ENCODE results near the gene LMBRD2. TPM values are rescaled to one million over a fixed set of nuclear protein-coding genes. Genes with fewer than 3 reads are reported as not detected.

LMBRD2 gene
- total RNA-seq, 3 donors from 2014 or later, result 11.0 to 19.3 (median 13.1) TPM

DNA sequence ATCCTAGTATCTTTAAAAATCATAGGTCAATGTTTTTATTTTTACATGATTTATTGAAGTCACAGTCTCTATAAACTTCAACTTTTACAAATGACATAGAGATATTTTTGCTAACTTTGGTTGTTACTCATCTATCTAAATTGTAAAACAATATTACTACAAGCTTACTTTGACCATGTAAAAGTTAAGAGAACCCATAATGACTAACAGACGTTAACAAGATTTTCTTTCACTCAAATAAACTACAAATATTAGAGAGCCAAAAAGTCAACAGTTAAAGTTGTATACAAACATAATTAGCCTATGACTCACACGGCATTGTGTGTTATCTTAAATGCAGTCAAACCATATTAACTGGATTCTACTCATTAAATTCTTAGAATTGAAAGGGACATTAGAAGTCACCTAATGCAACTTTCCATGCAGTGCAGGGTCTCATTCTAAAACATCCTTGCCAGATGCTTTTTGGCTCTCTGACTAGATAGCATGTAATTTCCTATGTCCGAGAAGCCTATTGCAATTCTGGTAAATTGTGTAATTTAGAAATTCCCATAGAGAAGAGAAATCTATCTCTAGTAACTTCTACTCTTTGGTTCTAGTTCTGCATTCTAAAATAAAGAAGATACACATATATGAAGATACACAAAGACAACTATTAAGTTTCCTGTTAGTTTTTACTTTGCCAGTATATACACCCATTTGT is 42.8 kb downstream of the LMBRD2 start:
- DNase-seq (ENCODE audit: low spot score in 2 of 2), result no peak
- Histone ChIP-seq H3K4me3 (no peak overlapping the region), H3K27ac (no peak overlapping the region), H3K36me3 (peaks cover 9% of the 10 kb centered on the region), H3K4me1 (no peaks in the 10 kb centered on the region), H3K9me3 (no peaks in the 10 kb centered on the region), H3K27me3 (no peaks in the 10 kb centered on the region)
- no peak for TF ChIP-seq POLR2A (IDR thresholded peaks at IDR 0.05)
- intact Hi-C loops (cut with DNase I; ENCODE audit: low total_unique reads), result no loop called here

DNA sequence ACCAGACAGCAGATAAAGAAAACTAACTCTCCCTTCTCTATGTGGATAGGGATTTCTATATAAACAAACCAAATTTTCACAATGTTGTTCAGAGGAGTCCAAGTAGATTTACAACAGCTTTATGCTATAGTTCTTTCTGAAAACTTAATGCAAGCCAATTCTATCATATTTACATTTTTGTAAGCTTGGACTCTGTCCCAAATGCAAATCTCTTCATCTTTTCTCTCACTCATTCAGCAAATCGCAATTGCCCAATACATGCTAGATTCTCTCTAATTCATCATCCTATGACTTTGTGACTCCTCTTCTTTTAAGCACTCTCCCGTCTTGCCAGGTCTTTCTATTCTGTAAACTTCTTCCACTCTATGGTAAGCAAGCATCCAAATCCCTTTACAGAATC is 45.9 kb downstream of the LMBRD2 start:
- Histone ChIP-seq H3K4me3 (no peak overlapping the region), H3K36me3 (peaks cover 13% of the 10 kb centered on the region), H3K27ac (no peak overlapping the region), H3K9me3 (no peaks in the 10 kb centered on the region), H3K27me3 (no peaks in the 10 kb centered on the region), H3K4me1 (no peaks in the 10 kb centered on the region)
- no peak for TF ChIP-seq POLR2AphosphoS5 (IDR thresholded peaks at IDR 0.05)
- TF ChIP-seq, protein P1, sequence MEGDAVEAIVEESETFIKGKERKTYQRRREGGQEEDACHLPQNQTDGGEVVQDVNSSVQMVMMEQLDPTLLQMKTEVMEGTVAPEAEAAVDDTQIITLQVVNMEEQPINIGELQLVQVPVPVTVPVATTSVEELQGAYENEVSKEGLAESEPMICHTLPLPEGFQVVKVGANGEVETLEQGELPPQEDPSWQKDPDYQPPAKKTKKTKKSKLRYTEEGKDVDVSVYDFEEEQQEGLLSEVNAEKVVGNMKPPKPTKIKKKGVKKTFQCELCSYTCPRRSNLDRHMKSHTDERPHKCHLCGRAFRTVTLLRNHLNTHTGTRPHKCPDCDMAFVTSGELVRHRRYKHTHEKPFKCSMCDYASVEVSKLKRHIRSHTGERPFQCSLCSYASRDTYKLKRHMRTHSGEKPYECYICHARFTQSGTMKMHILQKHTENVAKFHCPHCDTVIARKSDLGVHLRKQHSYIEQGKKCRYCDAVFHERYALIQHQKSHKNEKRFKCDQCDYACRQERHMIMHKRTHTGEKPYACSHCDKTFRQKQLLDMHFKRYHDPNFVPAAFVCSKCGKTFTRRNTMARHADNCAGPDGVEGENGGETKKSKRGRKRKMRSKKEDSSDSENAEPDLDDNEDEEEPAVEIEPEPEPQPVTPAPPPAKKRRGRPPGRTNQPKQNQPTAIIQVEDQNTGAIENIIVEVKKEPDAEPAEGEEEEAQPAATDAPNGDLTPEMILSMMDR (IDR thresholded peaks at IDR 0.05), result no peak
- no peak for DNase-seq (ENCODE audit: low spot score in 2 of 2)
- intact Hi-C loops (cut with DNase I; ENCODE audit: low total_unique reads), result no loop called here

DNA sequence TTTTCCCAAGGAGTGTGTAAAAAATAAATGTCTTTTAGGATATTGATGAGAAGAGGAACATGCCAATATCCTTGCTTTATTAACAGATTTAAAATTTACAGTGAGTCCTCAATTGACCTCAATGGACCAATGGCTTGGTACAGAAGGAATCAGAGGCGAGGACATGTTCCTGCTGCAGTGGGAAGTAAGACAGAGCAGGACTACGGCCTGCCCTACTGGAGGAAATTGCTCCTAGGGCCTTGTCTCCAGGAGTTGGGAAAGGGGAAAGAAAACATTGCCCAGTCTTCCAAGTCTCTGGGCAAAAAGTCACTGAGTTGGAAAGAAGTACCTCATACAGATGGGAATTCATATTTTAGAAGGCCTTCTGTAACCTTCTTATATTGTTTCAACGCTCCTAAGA is 51.9 kb downstream of the LMBRD2 start:
- intact Hi-C loops (cut with DNase I; ENCODE audit: low total_unique reads), result no loop called here
- peaks cover 4% of the 10 kb centered on the region for H3K36me3 ChIP-seq
- TF ChIP-seq POLR2A (IDR thresholded peaks at IDR 0.05) (no peak), POLR2AphosphoS5 (IDR thresholded peaks at IDR 0.05) (no peak)
- TF ChIP-seq, protein P1 (IDR thresholded peaks at IDR 0.05), result no peak

DNA sequence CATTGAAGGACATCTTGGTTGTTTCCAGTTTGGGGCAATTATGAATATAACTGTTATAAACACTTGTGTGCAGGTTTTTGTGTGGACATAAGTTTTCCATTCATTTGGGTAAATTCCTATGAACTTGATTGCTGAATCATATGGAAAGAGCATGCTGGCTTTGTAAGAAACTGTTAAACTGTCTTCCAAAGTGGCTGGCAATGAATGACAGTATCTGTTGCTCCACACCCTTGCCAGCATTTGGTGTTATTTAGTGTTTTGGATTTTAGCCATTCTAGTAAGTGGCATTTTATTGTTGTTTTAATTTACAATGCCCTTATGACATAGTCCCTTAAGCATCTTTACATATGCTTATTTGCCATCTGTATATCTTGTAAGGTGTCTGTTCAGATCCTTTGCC is 55.2 kb downstream of the LMBRD2 start:
- no peaks in the 10 kb centered on the region for H3K4me1 ChIP-seq
- no peaks in the 10 kb centered on the region for H3K9me3 ChIP-seq
- no peak for DNase-seq (ENCODE audit: low spot score in 2 of 2)
- no peaks in the 10 kb centered on the region for H3K27me3 ChIP-seq
- TF ChIP-seq POLR2AphosphoS5 (IDR thresholded peaks at IDR 0.05), result no peak
- H3K27ac ChIP-seq, result no peak overlapping the region
- no peaks in the 10 kb centered on the region for H3K36me3 ChIP-seq
- no peak overlapping the region for H3K4me3 ChIP-seq
- intact Hi-C loops (cut with DNase I; ENCODE audit: low total_unique reads), result no loop called here

More for the DNA sequence above, 51.9 kb downstream of the LMBRD2 start:
- H3K4me1 ChIP-seq, result no peaks in the 10 kb centered on the region
- H3K9me3 ChIP-seq, result no peaks in the 10 kb centered on the region
- DNase-seq (ENCODE audit: low spot score in 2 of 2), result no peak
- H3K27me3 ChIP-seq, result no peaks in the 10 kb centered on the region
- no peak overlapping the region for H3K27ac ChIP-seq
- H3K4me3 ChIP-seq, result no peak overlapping the region

DNA sequence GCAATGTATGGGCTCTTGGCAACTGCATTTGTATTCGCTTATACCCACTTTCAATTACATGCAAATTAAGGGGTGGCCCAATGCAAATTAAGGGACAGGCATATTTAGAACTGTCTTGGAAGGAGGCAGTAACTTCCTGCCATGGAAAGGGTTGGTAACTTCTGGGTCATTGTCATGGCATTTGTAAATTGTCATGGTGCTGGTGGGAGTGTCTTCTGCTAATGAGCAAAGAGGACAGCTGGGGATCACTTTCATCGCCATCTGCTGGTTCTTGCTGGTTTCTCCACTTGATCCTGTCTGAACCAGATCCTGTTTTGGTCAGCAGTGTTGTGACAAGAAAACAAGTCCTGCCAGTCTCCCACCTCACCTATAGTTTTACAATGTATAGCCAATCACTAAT is 61.7 kb downstream of the LMBRD2 start:
- Histone ChIP-seq H3K36me3 (no peaks in the 10 kb centered on the region), H3K9me3 (peaks cover 0 to 4% of the 10 kb centered on the region in 2 donors), H3K4me1 (no peaks in the 10 kb centered on the region), H3K4me3 (no peak overlapping the region), H3K27ac (no peak overlapping the region), H3K27me3 (no peaks in the 10 kb centered on the region)
- intact Hi-C loops (cut with DNase I; ENCODE audit: low total_unique reads), result no loop called here
- TF ChIP-seq POLR2AphosphoS5 (IDR thresholded peaks at IDR 0.05) (no peak), POLR2A (IDR thresholded peaks at IDR 0.05) (no peak)
- TF ChIP-seq, protein P1 (IDR thresholded peaks at IDR 0.05), result no peak
- no peak for DNase-seq (ENCODE audit: low spot score in 2 of 2)

DNA sequence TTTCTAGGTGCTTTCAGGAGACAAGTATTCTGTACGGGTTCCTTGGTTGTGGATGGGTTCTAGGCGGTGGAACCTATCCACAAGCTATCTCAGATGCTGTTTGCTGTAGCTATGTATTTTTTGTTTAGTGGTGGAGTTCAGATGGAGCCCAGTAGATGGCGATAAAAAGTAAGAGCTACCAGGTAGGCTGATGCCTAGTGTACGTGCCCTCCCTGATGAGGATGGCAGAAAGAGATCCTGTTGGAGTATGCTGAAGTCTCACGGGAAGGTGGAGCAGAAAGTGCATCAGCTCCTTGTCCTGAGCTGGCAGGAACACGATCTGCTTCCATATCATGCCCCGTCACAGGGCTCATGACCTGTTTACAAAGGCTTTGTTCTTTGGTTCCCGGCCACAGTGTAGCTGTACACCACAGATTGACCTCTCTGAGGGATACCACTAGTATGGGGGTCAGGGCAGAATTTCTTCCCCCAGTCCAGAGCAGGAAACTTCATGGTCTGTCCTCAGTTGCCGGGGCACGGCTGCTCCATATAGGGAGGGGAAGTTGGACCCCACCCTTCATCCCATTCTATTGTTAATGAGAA is 72.4 kb downstream of the LMBRD2 start:
- H3K36me3 ChIP-seq, result no peaks in the 10 kb centered on the region
- no peak overlapping the region for H3K27ac ChIP-seq
- no peak for DNase-seq (ENCODE audit: low spot score in 2 of 2)
- H3K4me3 ChIP-seq, result no peak overlapping the region
- H3K27me3 ChIP-seq, result no peaks in the 10 kb centered on the region
- no peaks in the 10 kb centered on the region for H3K9me3 ChIP-seq
- TF ChIP-seq POLR2A (IDR thresholded peaks at IDR 0.05), result no peak
- TF ChIP-seq POLR2AphosphoS5 (IDR thresholded peaks at IDR 0.05), result no peak
- TF ChIP-seq, protein P1 (IDR thresholded peaks at IDR 0.05), result peak in 1 of 3 donors; percentile 22
- intact Hi-C loops (cut with DNase I; ENCODE audit: low total_unique reads), result no loop called here
- H3K4me1 ChIP-seq, result no peaks in the 10 kb centered on the region
